Measurements from ENCODE around the gene DYNC2LI1.

The DYNC2LI1 gene

GRCh38 chr2:43762286-43762685 lies 11.6 kb upstream of the DYNC2LI1 start:
- Histone ChIP-seq H3K36me3 (ENCODE audit: control insufficient read depth, insufficient read depth, low read length) (no peaks in the 10 kb centered on the region), H3K27me3 (ENCODE audit: control insufficient read depth, insufficient read depth, low read length, poor library complexity, severe bottlenecking) (no peaks in the 10 kb centered on the region), H3K4me3 (ENCODE audit: insufficient read depth, low read depth, low read length) (no peak overlapping the region), H3K27ac (ENCODE audit: insufficient read depth, low read depth, low read length, poor library complexity, severe bottlenecking) (no peak overlapping the region), H3K9me3 (ENCODE audit: control insufficient read depth, low read length) (no peaks in the 10 kb centered on the region), H3K4me1 (ENCODE audit: control insufficient read depth, insufficient read depth, low read length) (no peaks in the 10 kb centered on the region)
- WGBS, 2 experiments = 69 to 90% methylated on average over 2 of the region's 3 CpGs

GRCh38 chr2:43763091-43763490 lies 10.7 kb upstream of the DYNC2LI1 start:
- Histone ChIP-seq H3K27ac (ENCODE audit: insufficient read depth, low read depth, low read length, poor library complexity, severe bottlenecking) (no peak overlapping the region), H3K27me3 (ENCODE audit: control insufficient read depth, insufficient read depth, low read length, poor library complexity, severe bottlenecking) (no peaks in the 10 kb centered on the region), H3K4me3 (ENCODE audit: insufficient read depth, low read depth, low read length) (no peak overlapping the region), H3K36me3 (ENCODE audit: control insufficient read depth, insufficient read depth, low read length) (no peaks in the 10 kb centered on the region), H3K9me3 (ENCODE audit: control insufficient read depth, low read length) (no peaks in the 10 kb centered on the region), H3K4me1 (ENCODE audit: control insufficient read depth, insufficient read depth, low read length) (no peaks in the 10 kb centered on the region)
- 91 to 100% methylated on average over 2 of the region's 2 CpGs for WGBS, 2 experiments

GRCh38 chr2:43764086-43764705 lies 9.6 kb upstream of the DYNC2LI1 start:
- H3K4me1 ChIP-seq (ENCODE audit: control insufficient read depth, insufficient read depth, low read length) = no peaks in the 10 kb centered on the region
- WGBS, 2 experiments = 83 to 92% methylated on average over 1 of the region's 1 CpG
- no peak overlapping the region for H3K4me3 ChIP-seq (ENCODE audit: insufficient read depth, low read depth, low read length)
- H3K27me3 ChIP-seq (ENCODE audit: control insufficient read depth, insufficient read depth, low read length, poor library complexity, severe bottlenecking) = no peaks in the 10 kb centered on the region
- no peaks in the 10 kb centered on the region for H3K36me3 ChIP-seq (ENCODE audit: control insufficient read depth, insufficient read depth, low read length)
- H3K9me3 ChIP-seq (ENCODE audit: control insufficient read depth, low read length) = no peaks in the 10 kb centered on the region
- no peak overlapping the region for H3K27ac ChIP-seq (ENCODE audit: insufficient read depth, low read depth, low read length, poor library complexity, severe bottlenecking)

- 97% methylated on average over 4 of the region's 4 CpGs for WGBS, 2 experiments
- H3K27ac ChIP-seq (ENCODE audit: insufficient read depth, low read depth, low read length, poor library complexity, severe bottlenecking) = no peak overlapping the region
- no peaks in the 10 kb centered on the region for H3K4me1 ChIP-seq (ENCODE audit: control insufficient read depth, insufficient read depth, low read length)
- no peak overlapping the region for H3K4me3 ChIP-seq (ENCODE audit: insufficient read depth, low read depth, low read length)
- no peaks in the 10 kb centered on the region for H3K27me3 ChIP-seq (ENCODE audit: control insufficient read depth, insufficient read depth, low read length, poor library complexity, severe bottlenecking)
- no peaks in the 10 kb centered on the region for H3K36me3 ChIP-seq (ENCODE audit: control insufficient read depth, insufficient read depth, low read length)
- H3K9me3 ChIP-seq (ENCODE audit: control insufficient read depth, low read length) = no peaks in the 10 kb centered on the region
Measured at GRCh38 chr2:43766006-43766405, 7.8 kb upstream of the DYNC2LI1 start.

- H3K36me3 ChIP-seq (ENCODE audit: control insufficient read depth, insufficient read depth, low read length) = peaks cover 3% of the 10 kb centered on the region
- no peaks in the 10 kb centered on the region for H3K9me3 ChIP-seq (ENCODE audit: control insufficient read depth, low read length)
- 59 to 73% methylated on average over 7 of the region's 7 CpGs for WGBS, 2 experiments
- H3K27ac ChIP-seq (ENCODE audit: insufficient read depth, low read depth, low read length, poor library complexity, severe bottlenecking) = no peak overlapping the region
- no peaks in the 10 kb centered on the region for H3K27me3 ChIP-seq (ENCODE audit: control insufficient read depth, insufficient read depth, low read length, poor library complexity, severe bottlenecking)
- peak overlapping the region; percentile 60 for H3K4me3 ChIP-seq (ENCODE audit: insufficient read depth, low read depth, low read length)
- no peaks in the 10 kb centered on the region for H3K4me1 ChIP-seq (ENCODE audit: control insufficient read depth, insufficient read depth, low read length)
Measured at GRCh38 chr2:43774617-43775016, 778 bp downstream of the DYNC2LI1 start.

- Histone ChIP-seq H3K27me3 (ENCODE audit: control insufficient read depth, insufficient read depth, low read length, poor library complexity, severe bottlenecking) (no peaks in the 10 kb centered on the region), H3K27ac (ENCODE audit: insufficient read depth, low read depth, low read length, poor library complexity, severe bottlenecking) (no peak overlapping the region), H3K36me3 (ENCODE audit: control insufficient read depth, insufficient read depth, low read length) (peaks cover 3% of the 10 kb centered on the region), H3K4me3 (ENCODE audit: insufficient read depth, low read depth, low read length) (no peak overlapping the region), H3K9me3 (ENCODE audit: control insufficient read depth, low read length) (no peaks in the 10 kb centered on the region), H3K4me1 (ENCODE audit: control insufficient read depth, insufficient read depth, low read length) (no peaks in the 10 kb centered on the region)
- 97 to 100% methylated on average over 1 of the region's 1 CpG for WGBS, 2 experiments
Measured at GRCh38 chr2:43776324-43776723, 2.5 kb downstream of the DYNC2LI1 start.

- H3K4me3 ChIP-seq (ENCODE audit: insufficient read depth, low read depth, low read length) = no peak overlapping the region
- no peak overlapping the region for H3K27ac ChIP-seq (ENCODE audit: insufficient read depth, low read depth, low read length, poor library complexity, severe bottlenecking)
- no peaks in the 10 kb centered on the region for H3K27me3 ChIP-seq (ENCODE audit: control insufficient read depth, insufficient read depth, low read length, poor library complexity, severe bottlenecking)
- peaks cover 3% of the 10 kb centered on the region for H3K36me3 ChIP-seq (ENCODE audit: control insufficient read depth, insufficient read depth, low read length)
- H3K9me3 ChIP-seq (ENCODE audit: control insufficient read depth, low read length) = no peaks in the 10 kb centered on the region
- 87 to 95% methylated on average over 7 to 8 of the region's 8 CpGs for WGBS, 2 experiments
- H3K4me1 ChIP-seq (ENCODE audit: control insufficient read depth, insufficient read depth, low read length) = no peaks in the 10 kb centered on the region
Measured at GRCh38 chr2:43777306-43777926, 3.6 kb downstream of the DYNC2LI1 start.

- WGBS, 2 experiments = 92 to 96% methylated on average over 8 of the region's 8 CpGs
- no peak overlapping the region for H3K27ac ChIP-seq (ENCODE audit: insufficient read depth, low read depth, low read length, poor library complexity, severe bottlenecking)
- no peaks in the 10 kb centered on the region for H3K27me3 ChIP-seq (ENCODE audit: control insufficient read depth, insufficient read depth, low read length, poor library complexity, severe bottlenecking)
- peaks cover 3% of the 10 kb centered on the region for H3K36me3 ChIP-seq (ENCODE audit: control insufficient read depth, insufficient read depth, low read length)
- H3K4me1 ChIP-seq (ENCODE audit: control insufficient read depth, insufficient read depth, low read length) = no peaks in the 10 kb centered on the region
- H3K4me3 ChIP-seq (ENCODE audit: insufficient read depth, low read depth, low read length) = no peak overlapping the region
- no peaks in the 10 kb centered on the region for H3K9me3 ChIP-seq (ENCODE audit: control insufficient read depth, low read length)
Measured at GRCh38 chr2:43778233-43778632, 4.4 kb downstream of the DYNC2LI1 start.

- H3K36me3 ChIP-seq (ENCODE audit: control insufficient read depth, insufficient read depth, low read length) = no peaks in the 10 kb centered on the region
- H3K4me1 ChIP-seq (ENCODE audit: control insufficient read depth, insufficient read depth, low read length) = no peaks in the 10 kb centered on the region
- H3K27me3 ChIP-seq (ENCODE audit: control insufficient read depth, insufficient read depth, low read length, poor library complexity, severe bottlenecking) = no peaks in the 10 kb centered on the region
- no peaks in the 10 kb centered on the region for H3K9me3 ChIP-seq (ENCODE audit: control insufficient read depth, low read length)
- H3K4me3 ChIP-seq (ENCODE audit: insufficient read depth, low read depth, low read length) = no peak overlapping the region
- H3K27ac ChIP-seq (ENCODE audit: insufficient read depth, low read depth, low read length, poor library complexity, severe bottlenecking) = no peak overlapping the region
Measured at GRCh38 chr2:43787895-43788294, 14.1 kb downstream of the DYNC2LI1 start.

GRCh38 chr2:43788646-43789045 lies 14.8 kb downstream of the DYNC2LI1 start:
- no peak overlapping the region for H3K27ac ChIP-seq (ENCODE audit: insufficient read depth, low read depth, low read length, poor library complexity, severe bottlenecking)
- H3K27me3 ChIP-seq (ENCODE audit: control insufficient read depth, insufficient read depth, low read length, poor library complexity, severe bottlenecking) = no peaks in the 10 kb centered on the region
- H3K4me3 ChIP-seq (ENCODE audit: insufficient read depth, low read depth, low read length) = no peak overlapping the region
- no peaks in the 10 kb centered on the region for H3K9me3 ChIP-seq (ENCODE audit: control insufficient read depth, low read length)
- WGBS, 2 experiments = 100% methylated on average over 1 of the region's 1 CpG
- no peaks in the 10 kb centered on the region for H3K36me3 ChIP-seq (ENCODE audit: control insufficient read depth, insufficient read depth, low read length)
- H3K4me1 ChIP-seq (ENCODE audit: control insufficient read depth, insufficient read depth, low read length) = no peaks in the 10 kb centered on the region

All from ectodermal cell (in vitro differentiated cells).